Ecto neural progenitor cell (in vitro differentiated cells): ENCODE data around the gene SRSF8.

Experiments
- DNase-seq: peaks from one replicate; pipeline ENCODE4 v3.0.0-alpha.2; 2018; ENCODE audit warnings: low spot score

SRSF8 gene

DNA sequence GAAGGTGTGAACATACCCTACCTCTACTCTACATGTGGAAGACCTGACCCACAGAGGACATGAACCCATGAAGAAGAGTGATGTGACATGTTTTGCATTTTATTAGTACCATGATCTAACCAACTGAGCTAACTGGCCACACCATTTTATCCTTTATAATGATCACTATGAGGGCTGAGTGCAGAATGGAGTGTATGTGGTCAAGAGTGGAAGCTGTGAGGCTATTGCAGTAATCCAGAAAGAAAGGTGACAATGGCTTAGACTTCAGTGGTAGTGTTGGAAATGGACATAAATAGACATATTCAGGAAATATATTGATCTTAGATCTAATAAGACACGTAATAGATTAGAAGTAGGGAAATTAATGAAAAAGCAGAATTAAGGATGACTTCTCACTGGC is 3.8 kb downstream of the SRSF8 start:
- no peak for DNase-seq

DNA sequence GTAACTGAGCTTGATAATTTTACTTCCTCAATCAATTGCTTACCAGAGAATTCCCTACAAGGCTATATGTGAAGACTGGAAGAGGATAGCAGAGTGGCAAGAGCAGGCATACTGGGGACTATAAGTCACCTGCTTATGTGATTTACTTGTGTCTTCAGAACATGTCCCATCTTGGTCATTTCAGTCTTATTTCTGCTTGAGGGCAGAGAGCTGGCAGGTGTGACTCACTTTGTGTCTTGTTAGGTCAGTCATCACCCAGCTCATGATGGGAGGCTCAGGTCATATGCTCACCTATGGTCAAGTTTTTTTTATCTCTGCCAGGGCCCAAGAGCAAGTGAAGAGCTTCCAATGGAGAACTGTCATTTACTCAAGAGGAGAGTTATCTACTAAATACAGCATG is 6.2 kb downstream of the SRSF8 start:
- no peak for DNase-seq

DNA sequence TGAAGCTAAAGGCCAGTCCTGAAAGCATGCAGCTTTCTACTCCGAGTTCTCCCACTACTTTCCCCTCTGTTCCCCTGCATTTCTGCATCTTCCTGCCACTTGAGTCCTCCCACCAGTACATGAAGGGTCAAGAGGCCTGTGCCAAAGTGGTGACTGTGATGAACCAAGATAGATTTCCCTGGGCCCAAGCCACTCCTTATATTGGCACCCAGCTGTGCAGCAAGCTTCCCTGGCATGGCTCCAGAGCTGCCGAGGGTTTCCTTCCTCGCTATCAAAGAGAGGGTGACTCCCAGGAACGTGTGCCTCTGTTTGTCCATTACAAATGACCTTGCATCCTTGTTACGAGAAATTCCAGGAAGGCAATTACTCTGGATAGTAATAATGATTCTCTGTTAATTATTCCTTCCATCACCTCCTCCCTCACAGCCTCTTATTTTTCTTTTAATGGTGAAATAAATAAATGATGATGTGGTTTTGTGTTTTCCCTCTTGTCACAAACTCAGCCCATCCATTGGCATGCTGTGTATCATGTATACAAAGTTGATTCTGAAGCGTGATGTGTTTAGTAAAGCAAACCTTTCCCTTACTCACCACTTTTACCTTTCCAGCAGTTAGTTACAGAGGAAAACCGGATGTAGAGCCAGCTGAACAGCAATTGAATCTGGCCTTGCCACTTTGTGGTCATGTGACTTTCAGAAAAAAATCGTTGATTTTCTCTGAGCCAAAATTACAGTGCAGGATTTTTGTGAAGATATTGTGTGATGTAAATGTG is 8.3 kb downstream of the SRSF8 start:
- no peak for DNase-seq

DNA sequence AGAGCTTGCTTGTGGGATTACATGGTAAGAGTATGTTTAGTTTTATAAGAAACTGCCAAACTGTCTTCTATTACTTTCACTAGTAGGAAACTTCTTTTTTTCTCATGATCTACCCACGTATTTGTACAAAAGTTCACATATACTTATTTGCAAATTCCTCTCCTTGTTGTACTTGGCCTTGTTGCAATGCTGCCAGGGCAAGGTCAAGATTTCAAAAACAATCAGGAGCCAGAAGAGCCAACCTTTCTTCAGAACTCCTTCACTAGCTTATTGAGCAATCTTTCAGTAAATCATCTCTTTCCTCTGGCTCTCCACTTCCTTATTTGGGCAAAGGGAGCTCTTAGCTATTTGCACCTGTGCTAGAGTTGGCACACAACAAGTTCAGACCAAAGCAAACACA is 9.7 kb downstream of the SRSF8 start:
- DNase-seq: no peak

GRCh38 chr11:95076981-95077380 is 10.3 kb downstream of the SRSF8 start:
- no peak for DNase-seq

DNA sequence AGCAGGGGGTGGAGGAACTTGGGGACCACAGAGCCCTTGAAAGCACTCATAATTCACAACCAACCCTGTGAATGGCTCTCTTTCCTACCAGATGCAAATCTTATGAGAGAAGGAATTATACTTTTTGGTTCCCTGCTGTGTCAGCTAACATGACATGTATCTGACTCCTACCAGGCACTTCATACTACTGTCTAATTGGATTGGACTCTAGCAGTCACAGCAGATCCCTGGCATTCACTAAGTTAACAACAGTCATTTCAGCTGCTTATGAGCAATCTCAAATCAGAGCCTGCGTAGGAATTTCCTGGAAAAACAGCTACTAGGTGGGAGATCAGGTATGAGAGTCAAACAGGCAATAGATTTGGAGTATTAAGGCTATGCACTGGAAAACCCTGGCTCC is 11.8 kb downstream of the SRSF8 start:
- no peak for DNase-seq

DNA sequence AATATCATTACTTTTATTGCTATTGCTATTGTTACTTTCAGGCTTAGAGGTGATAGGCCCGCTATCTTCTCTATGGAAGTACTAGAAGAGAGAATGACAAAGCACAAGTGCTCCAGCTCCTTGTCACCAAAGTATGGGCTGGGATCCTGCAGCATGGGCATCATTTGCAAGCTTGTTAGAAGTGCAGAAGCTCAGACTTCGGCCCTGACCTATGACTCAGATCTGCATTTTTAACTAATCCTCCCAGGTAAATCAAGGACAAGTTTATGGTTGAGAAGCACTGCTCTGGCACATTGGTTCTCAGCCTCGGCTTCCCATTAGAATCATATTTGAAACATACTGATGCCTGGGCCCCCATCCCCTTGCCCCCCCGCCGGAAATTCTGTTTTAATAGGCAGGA is 14.3 kb downstream of the SRSF8 start:
- DNase-seq: no peak

DNA sequence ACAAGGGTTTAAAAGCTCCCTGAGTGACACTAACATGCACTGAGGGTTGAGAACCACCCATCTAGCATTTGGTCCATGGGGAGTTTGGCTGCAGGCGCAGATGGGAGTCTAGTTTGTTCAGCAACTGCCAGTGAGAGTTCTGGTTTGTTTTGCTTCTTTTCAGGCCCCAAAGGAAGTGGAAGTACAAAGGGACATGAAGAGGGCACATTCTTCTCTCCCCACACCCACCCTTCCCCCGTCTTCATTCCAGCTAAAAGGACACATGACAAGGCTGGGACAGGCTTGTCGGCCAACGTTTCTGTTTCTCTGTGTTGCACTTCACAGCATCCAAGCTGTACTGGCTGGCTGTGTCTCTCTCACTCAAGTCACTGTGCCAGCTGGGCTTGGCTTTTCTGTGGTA is 14.7 kb downstream of the SRSF8 start:
- no peak for DNase-seq

DNA sequence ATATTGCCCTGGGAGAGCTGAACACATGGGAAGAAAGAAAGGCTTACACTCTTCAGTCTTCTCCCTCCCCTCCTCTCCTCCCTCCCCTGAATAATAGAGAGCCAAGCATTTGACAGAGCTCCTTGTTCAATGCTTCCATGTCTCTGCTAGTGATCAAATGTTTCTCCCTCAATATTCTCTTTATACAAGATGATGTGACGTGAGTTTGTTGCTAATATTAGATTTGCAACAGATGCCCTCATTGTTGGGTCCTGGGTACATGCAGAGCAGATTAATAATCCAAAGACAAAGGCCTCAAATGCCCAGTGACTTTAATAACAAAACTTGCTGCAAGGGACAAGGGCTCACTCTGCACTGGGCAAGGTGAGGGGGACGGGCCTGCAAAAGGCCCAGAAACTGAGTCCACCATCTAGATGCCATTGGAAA is 15.9 kb downstream of the SRSF8 start:
- no peak for DNase-seq

DNA sequence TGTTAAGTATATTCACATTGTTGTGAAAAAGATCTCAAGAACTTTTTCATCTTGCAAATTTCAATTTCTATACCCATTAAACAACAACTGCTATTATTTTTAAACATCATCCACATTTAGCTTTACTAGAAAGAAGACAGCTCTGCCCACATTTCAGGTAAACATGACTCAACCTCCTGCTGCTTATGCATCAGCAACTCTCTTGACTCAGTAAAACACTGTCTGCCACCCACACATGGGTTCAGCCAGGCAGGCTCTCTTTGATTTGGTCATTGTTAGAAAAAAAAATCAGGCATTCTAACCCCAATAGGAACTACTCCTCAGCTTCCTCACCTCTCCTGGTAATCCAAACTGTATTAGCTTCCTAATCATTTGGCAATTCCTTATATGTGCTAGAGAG is 17.8 kb downstream of the SRSF8 start:
- DNase-seq: no peak

DNA sequence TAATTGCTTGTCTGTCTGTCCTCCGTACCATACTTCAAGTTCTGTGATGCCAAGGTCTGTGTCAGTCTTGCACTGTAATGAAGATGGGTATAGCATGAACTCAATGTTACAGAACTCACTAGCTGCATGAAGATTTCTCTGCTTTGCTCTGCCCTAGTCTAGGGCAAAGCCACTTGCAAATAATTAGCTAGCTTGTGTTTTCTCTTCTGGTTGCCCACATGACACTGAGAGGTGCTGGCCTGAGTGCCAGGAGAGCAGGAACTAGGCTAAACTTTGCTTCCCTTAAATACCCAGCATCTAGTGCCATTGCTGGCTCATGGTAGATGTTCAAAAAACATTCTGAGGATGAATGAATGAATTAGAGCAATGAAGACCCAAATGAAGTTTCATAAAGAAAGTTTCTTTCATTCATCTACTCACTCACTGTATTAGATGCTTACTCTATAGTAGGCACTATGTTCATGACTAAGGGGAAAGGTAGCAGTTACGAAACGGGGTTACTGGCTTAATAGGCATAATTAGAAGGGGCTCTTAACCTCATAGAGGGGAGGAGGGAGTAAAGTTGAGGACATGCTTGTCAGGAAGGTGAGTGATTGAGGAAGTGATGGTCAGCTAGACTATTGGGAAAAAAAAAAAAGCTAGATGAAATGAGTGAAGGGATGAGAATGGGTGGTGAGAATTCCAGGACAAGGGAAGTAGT is 18.5 kb downstream of the SRSF8 start:
- DNase-seq: no peak

DNA sequence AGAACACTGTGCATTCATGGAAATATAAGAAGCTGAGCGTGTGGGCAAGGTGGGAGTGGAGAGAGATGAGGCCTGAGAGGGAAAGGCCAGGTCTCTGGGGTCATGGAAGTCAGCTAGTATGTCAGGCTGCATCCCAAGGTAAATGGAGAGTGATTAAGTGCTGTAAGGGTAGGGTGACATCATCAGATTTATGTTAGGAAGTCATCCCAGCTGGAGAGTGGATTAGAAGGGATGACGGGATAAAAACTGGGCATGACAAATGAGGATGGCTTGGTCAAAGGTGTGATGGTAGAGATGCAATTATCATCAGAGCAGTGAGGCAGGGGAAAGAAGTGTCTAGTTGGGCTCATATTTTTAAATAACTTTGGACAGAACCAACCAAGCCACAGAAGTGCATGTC is 19.4 kb downstream of the SRSF8 start:
- no peak for DNase-seq

GRCh38 chr11:95086836-95087570 is 20.3 kb downstream of the SRSF8 start:
- DNase-seq: no peak

GRCh38 chr11:95088946-95089619 is 22.4 kb downstream of the SRSF8 start:
- DNase-seq: no peak

DNA sequence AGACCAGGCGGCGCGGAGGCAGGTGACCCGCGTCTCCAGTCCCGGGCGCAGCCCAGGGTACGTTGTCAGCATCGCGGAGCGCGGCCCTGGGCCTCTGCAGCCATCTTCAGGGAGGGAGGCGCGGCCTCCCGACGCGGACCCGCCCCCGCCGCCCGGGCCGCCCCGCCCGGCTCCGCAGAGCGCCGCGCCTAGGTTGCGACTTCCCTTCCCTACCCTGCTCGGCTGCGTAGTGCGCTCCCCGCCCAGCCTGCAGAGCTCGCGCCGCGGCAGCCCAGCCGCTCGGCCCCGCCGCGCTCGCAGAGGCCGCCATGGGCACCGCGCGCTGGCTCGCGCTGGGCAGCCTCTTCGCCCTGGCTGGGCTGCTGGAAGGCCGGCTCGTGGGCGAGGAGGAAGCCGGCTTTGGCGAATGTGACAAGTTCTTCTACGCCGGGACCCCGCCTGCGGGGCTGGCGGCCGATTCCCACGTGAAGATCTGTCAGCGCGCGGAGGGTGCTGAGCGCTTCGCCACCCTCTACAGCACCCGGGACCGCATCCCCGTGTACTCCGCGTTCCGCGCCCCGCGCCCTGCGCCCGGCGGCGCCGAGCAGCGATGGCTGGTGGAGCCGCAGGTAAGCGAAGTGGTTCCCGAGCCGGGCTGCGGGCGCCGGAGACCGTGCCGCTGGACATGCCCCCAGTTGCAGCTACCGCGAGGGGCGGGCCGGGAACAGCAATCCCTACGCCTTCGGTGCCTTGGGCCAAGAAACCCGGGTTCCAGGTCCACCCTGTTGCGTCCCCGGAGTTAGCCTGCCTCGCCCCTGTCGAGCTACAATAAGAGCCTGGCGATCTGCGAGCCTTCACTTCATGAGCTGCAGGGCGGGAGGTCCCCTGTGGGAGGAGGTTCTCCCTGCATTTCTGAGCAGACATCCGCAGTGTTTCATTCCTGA is 23.2 kb downstream of the SRSF8 start, which contains the start of gene ENDOD1:
Gene ENDOD1 (plus strand): TSS at position 227 of the 923 bp plus-strand sequence. CDS start 82 bp downstream, at position 309.
- peak; percentile 89 for DNase-seq

DNA sequence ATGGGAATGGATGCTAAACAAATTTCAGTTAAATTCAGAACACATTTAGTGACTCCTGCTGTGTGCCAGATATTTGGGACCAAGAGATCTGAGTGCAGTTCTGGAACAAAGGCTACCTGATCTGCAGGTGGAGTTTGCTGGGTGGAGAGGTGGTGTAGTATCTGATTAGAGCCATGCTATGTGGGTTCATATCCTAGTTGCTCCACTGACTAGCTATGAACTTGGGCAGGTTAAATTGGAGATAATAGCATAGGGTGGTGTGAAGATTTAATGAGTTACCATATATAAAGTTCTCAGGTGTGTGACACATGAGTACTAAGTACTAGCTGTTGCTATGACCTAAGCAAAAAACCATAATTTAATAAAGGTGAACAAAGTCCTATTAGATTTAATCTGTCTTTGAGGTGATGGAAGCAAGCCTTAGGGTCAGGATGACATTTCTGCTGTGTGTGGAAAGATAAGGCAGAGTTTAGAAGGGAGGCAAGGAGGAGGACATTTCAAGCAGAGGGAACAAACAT is 25.0 kb downstream of the SRSF8 start:
- DNase-seq: no peak

DNA sequence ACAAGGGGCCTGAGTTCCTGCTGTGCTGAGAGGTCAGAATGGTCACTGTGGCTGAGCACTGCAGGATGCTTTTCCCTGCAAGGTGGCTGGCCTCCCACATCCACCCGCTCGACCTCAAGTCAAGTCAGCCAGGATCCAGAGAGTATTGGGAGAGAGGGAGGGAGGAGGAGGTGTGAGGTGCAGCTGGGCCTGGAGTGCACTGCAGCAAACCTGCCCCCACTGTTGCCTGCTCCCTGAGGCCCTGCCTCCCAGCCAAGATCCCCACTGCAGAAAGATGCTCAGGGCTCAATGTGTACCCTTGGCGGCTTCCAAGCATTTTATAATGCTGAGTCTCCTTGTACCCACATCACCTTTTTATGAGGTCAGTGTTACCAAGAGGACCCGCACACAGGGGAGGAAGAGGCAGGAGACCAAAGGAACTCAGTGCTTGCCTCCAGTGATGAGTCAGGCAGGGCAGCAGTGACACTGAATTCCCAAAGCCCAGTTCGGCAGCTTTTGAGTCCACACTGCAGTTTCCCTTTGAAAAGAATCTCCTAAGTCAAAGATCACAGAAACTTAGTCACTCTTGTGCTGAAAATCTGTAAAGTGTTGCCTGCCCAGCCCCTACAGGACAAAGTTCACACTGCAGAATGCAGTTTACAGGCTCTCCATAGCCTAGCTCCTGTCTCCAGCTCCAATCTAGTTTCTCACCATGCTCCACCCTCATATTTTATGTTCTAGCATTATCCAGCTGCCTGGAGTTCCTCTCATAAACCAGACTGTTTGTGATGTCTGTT is 26.0 kb downstream of the SRSF8 start:
- DNase-seq: no peak

GRCh38 chr11:95093548-95093947 is 26.8 kb downstream of the SRSF8 start:
- DNase-seq: no peak

- no peak for DNase-seq
Measured at GRCh38 chr11:95095858-95096587, 29.3 kb downstream of the SRSF8 start.
